NCI-H2081 treated with DMSO at 0.1 percent for 48 hours (cell line): Measurements from ENCODE around the gene ETV6.

ENCODE experiments used
- DNase-seq: peaks from one replicate; lab custom pipeline; 2025; lab: John Stamatoyannopoulos, UW

Gene ETV6

DNA sequence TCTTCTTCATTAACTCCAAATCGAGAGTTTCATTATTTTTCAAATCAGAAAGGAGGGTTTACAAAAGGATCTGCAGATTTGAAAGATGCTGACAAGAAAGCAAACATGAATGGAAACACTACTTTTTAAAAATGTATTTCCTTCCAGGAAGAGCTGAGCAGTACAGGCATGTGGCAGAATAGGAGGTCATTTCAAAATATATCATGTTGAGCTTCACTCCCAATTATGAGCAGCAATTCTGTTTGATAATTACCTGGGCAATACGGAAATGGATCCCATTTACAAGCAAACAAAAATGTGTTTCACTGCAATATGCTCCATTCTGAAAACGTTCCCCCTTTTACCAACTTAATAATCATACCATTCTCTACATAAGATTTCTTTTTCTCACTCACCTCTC is 273.6 kb downstream of the ETV6 start:
- DNase-seq, result no peak

DNA sequence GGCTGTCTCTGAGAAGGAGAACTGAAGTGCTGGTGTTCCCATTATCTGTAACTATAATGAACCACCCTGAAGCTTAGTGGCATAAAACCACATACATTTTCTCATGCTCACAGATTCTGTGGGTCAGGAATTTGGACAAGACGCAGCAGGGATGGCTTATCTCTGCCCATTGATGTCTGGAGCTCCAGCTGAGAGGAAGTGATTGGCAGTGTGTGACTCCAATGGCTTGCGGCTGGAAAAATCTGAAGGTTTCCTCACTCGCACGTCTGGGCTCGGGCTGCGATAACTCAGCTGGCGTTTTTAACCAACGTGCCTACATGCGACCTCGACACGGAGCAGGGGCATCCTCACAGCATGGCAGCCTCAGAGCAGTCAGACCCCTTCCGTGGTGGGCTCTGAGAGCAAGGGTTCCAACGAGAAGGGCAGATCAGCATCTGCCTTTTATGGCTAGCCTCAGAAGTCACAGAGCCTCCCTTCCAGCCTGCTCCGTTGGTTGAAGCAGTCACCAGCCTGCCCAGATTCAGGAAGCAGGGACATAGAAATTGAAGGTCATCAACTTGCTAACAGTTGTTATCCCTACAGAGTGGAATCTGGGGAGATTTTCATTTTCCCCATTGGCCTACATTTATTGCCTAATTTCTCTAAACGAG is 277.9 kb downstream of the ETV6 start:
- no peak for DNase-seq

DNA sequence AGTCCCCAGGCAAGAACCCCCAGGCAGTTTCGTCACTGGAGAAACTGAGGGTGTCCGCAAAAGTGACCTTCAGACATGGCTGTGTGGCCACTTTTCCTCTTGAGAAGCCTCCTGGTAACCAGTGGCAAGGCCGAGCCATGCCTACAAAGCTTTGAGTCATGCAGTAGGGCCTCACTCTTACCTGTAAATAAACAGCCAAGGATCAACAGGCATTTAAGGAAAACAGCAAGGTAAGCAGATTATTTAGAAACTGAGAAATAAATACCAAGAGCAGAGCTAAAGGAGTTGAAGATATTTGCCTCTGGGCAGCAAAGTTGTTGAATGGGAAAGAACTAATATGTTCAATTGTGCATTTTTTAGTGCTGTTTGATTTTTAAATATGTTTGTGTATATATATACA is 280.2 kb downstream of the ETV6 start:
- no peak for DNase-seq

DNA sequence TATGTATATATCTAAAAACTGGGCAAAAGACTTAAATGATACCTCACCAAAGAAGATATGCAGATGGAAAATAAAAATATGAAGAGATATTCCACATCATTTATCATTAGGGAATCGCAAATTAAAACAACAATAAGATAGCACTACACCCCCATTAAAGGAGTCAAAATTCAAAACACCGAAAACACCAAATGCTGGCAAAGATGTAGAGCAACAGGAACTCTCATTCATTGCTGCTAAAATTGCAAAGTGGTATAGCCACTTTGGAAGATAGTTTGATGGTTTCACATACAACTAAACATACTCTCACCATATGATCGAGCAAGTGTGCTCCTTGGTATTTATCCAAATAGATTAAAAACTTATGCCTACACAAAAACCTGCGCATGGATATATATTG is 289.7 kb downstream of the ETV6 start:
- no peak for DNase-seq

DNA sequence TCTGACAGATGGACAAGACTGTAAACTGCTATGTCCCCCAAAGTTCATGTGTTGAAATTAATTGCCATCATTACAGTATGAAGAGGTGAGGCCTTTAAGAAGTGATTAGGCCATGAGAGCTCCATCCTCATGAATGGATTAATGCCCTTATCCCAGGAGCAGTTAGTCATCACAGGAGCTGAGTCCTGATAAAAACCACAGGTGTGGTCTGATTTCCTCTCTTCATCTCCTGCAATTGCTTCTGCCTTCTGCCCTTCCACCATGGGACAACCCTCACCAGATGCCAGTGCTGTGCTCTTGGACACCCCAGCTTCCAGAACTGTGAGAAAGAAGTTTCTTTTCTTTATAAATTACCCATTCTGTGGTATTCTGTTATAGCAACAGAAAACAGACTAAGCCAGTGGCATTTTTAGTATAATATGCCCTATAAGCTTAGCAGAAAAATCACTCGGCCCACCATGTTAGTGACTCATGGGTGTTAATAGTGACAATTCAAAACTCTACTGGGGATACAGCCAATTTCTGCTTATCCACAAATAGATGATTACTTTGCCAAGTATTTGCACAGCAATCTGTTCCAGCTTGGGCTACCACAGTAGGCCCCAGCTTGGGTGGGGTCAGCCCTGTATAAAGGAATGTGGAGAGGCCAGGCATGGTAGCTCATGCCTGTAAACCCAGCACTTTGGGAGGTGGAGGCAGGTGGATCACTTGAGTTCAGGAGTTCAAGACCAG is 292.3 kb downstream of the ETV6 start:
- no peak for DNase-seq

DNA sequence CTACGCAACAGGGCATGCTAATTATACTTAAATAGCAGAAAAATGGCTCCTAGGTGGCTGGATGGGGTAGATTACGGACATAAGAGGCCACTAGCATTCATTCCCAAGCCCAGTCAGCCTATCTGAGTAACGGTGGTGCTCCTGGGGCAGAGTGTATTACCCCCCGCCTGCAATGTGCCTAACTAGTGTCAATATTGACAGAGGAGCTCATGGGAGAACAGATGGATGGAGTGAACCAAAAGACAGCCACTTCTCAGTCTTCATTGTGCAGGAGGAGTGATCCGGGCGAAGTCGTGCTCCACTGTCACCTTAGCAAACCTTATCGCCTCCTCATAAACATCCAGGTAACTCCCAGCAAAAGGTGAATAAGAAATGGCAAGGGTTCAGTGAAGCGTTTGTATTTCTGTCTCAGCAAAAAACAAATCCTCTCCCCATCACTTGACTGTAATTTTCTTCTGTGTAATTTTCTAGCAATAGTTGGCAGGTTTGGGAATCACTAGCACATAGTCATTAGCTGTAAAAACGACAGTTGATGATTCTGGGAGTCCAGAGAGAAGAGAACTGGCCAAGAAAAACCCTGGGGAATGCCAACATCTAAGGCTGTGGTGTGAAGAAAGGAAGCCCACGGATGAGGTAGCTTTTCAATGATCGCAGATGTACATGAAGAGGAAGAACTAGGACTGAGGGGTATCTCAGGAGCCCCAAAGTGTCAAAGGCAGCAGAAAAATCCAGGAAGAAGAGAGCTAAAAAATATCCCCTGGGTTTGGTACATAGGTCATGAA is 294.6 kb downstream of the ETV6 start:
- peak; percentile 25 for DNase-seq
